RPMI8226 (cell line): ENCODE results near the gene YOD1.

ENCODE experiments used
- DNase-seq: peaks from one replicate; pipeline ENCODE4 v3.0.0-alpha.2; 2015

YOD1 gene

GRCh38 chr1:207004931-207005830 is 45.8 kb downstream of the YOD1 start:
- peak; percentile 62 for DNase-seq

GRCh38 chr1:207003210-207003609 is 47.8 kb downstream of the YOD1 start:
- no peak for DNase-seq

GRCh38 chr1:207002724-207003146 is 48.3 kb downstream of the YOD1 start:
- no peak for DNase-seq

GRCh38 chr1:207001492-207002245 is 49.3 kb downstream of the YOD1 start:
- DNase-seq = no peak

GRCh38 chr1:207000651-207001291 is 50.2 kb downstream of the YOD1 start:
- no peak for DNase-seq

- no peak for DNase-seq
These were observed 52.2 kb downstream of the YOD1 start for GRCh38 chr1:206998816-206999215.
